GM12864 (cell line): ENCODE measurements around the gene RPL23.

Experiments
- DNase-seq: peaks from one replicate; pipeline ENCODE4 v3.0.0-alpha.2; 2011; ENCODE audit warnings: low read depth
- H3K4me3 ChIP-seq: 2 replicates; pipeline ENCODE4 v1.5.1; 2011; ENCODE audit warnings: mild to moderate bottlenecking, low read depth, low read length, control low read depth
- TF ChIP-seq, protein P1 (sequence below): IDR thresholded peaks from 2 replicates; pipeline ENCODE4 v1.5.1; 2011; ENCODE audit warnings: low read depth, mild to moderate bottlenecking, moderate library complexity, low read length, control low read depth, inconsistent platforms; ENCODE audit errors: missing control alignments

RPL23 gene

DNA sequence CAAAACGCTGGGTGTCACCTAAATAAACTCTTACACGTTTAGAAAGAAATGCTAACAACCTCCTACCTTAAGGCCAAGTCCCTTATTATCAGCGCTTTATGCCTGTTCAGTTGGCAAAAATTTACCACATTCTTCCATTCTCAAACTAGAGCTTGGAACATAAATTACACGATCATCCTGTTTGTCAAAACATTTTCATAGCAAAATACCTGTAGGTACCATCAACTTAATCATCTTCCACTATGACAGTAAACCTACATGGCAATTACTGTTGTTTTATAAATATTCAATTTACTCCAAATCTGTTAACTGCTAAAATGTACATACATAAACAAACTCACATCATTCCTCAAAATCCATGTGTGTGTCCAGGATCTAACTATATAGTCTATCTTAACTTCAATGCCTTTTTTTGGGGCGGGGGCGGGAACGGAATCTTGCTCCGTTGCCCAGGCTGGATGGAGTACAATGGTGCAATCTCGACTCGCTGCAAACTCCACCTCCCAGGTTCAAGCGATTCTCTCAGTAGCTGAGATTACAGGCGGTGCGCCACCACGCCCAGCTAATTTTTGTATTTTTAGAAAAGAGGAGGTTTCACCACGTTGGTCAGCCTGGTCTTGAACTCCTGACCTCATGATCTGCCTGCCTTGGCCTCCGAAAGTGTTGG lies 4.4 kb downstream of the RPL23 start:
- TF ChIP-seq, protein P1, sequence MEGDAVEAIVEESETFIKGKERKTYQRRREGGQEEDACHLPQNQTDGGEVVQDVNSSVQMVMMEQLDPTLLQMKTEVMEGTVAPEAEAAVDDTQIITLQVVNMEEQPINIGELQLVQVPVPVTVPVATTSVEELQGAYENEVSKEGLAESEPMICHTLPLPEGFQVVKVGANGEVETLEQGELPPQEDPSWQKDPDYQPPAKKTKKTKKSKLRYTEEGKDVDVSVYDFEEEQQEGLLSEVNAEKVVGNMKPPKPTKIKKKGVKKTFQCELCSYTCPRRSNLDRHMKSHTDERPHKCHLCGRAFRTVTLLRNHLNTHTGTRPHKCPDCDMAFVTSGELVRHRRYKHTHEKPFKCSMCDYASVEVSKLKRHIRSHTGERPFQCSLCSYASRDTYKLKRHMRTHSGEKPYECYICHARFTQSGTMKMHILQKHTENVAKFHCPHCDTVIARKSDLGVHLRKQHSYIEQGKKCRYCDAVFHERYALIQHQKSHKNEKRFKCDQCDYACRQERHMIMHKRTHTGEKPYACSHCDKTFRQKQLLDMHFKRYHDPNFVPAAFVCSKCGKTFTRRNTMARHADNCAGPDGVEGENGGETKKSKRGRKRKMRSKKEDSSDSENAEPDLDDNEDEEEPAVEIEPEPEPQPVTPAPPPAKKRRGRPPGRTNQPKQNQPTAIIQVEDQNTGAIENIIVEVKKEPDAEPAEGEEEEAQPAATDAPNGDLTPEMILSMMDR, result no peak
- no peak overlapping the region for H3K4me3 ChIP-seq
- DNase-seq, result no peak

DNA sequence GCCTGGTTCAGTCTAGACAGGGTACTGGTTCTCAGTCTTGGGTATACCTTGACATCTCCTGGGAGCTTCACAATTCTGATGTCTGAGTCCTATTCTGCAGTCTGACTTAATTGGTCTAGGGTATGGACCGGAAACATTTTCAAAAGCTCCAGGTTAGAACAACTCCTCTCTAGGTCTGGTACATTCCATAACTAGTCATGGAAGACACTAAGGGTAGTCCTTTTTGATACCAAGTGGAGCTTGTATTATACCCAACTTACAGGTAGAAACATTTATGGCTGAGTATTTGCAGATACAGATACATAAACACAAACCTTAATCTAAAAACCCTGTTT lies 5.0 kb downstream of the RPL23 start:
- DNase-seq, result no peak
- TF ChIP-seq, protein P1, result no peak
- H3K4me3 ChIP-seq, result no peak overlapping the region

DNA sequence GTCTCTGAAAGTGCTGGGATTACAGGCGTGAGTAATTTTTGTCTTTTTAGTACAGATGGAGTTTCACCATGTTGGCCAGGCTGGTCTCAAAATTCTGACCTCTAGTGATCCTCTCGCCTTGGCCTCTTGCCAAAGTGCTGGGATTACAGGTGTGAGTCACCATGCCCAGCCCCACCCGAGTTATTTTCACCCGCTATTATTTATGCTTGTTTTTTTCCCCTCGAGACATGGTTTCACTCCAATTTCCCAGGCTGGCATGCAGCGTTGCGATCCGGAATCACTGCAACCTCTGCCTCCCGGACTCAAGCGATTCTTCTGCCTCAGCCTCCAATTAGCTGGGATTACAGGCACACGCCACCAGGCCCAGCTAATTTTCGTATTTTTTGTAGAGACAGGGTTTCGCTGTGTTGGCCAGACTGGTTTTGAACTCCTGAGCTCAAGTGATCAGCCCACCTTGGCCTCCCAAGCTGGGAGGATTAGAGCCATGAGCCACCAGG lies 9.2 kb downstream of the RPL23 start:
- TF ChIP-seq, protein P1, result no peak
- no peak for DNase-seq
- H3K4me3 ChIP-seq, result no peak overlapping the region

DNA sequence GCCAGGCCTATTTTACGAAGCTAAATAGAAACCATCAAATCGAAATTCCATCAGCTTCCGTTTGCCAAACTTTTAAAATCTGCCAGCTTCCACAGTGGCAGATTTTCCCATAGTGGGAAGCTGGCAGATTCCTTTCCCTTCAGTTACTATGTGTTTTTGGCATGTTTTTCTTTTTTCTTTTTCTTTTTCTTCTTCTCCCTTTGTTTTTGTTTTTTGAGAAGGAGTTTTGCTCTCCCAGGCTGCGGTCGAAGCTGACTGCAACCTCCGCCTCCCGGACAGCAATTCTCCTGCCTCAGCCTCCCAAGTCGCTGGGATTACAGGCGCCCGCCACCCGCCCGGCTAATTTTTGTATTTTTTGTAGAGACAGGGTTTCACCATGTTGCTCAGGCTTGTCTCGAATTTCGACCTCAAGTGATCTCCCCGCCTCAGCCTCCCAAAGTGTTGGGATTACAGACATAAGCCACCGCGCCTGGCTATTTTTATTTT lies 27.7 kb downstream of the RPL23 start:
- TF ChIP-seq, protein P1, result no peak
- DNase-seq, result no peak
- H3K4me3 ChIP-seq, result peak overlapping the region; percentile 88

DNA sequence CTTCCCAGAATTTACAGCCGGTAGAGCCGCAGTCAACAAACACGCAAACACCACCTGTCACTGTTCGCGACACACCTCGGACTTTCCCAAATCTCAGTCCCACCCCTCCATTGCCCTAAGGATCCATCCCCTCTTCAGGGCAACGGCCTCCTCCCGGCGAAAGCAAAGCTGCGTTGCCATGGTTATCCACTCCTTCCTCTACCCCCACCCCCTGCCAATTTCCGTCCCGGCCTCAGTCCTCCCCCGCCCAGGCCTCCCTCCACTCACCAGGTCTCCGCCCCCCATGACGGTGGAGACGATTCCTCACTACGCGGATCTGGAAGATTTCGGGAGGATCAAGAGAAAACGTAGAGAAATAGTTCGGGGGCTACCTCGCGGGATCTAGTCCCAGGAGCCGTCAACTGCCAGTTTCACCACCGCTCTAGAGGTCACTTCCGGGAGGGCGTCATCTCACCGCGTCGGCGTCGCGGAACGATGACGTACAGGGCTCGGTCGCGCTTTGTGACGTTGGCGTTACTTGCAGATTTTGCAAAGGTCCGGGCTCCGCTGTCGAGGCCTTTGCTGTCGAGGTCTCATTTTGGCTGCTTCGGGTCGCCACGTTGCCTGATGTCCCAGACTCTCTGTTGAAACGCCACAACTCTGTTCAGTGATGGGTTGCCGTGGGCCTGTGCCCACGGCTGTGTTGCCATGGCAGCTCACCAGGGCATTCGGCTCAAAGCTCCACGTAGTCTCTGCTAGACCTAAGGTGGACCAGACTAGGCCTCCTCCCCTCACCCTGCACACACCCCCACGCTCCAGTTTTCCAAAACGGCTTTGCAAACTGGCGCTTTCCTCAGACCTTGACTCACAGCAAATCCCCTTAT lies 28.4 kb downstream of the RPL23 start, which contains the start of gene CWC25:
TSS of gene CWC25 (minus strand) at position 423 of the 863 bp plus-strand sequence. CDS start at position 285, 138 bp downstream.
- H3K4me3 ChIP-seq, result peak within 1 kb of the TSS; percentile 88
- TF ChIP-seq, protein P1, result no peak
- DNase-seq, result peak; percentile 91

DNA sequence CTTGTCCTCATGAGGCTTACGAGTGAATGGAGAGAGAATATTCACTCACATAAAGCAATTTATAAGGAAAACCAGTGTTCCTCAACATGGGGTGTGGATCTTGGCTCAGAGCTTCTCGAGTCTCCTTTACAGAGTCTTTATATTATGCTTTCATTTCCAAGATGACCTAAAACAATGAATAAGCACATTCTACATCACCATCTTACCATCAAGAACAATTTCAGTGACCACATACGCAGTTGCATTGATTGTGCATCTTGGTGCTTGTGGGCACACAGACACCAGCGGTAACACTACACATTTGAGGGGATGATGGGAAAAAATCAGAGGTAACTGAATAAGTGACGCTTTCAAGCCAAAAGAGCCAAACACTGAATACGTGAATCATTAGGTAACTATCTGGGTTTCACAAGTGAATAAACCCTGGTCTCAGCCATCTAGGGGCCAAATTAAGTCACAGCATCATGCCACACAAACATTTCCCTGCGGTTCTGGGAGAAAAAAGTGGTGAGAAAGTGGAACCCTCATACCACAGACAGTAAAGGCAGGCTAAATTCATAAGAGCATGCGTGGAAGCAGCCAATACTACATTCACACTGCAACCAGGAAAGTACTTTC lies 37.8 kb downstream of the RPL23 start:
- TF ChIP-seq, protein P1, result peak; percentile 41
- H3K4me3 ChIP-seq, result no peak overlapping the region
- no peak for DNase-seq
